Mucosa of gallbladder (tissue), 1 donor: Measurements from ENCODE around the gene COLEC11. TPM values are rescaled to one million over a fixed set of nuclear protein-coding genes. Genes with fewer than 3 reads are reported as not detected.
A peak's percentile ranks its signal among the peaks of the same experiment; 100 is the strongest.

Experiments
- DNase-seq: peaks from one replicate; pipeline ENCODE4 v3.0.0-alpha.2; 2020; ENCODE audit warnings: low spot score
- total RNA-seq: library from RNA; stranded (reverse); gene quantifications from one replicate; pipeline ENCODE4 v1.2.1, GENCODE V29; 2021
- donor health status: DM: no; HTN: no; CAD: no.

Gene COLEC11
- total RNA-seq, 1 donor from 2014 or later = 79.0 TPM

DNA sequence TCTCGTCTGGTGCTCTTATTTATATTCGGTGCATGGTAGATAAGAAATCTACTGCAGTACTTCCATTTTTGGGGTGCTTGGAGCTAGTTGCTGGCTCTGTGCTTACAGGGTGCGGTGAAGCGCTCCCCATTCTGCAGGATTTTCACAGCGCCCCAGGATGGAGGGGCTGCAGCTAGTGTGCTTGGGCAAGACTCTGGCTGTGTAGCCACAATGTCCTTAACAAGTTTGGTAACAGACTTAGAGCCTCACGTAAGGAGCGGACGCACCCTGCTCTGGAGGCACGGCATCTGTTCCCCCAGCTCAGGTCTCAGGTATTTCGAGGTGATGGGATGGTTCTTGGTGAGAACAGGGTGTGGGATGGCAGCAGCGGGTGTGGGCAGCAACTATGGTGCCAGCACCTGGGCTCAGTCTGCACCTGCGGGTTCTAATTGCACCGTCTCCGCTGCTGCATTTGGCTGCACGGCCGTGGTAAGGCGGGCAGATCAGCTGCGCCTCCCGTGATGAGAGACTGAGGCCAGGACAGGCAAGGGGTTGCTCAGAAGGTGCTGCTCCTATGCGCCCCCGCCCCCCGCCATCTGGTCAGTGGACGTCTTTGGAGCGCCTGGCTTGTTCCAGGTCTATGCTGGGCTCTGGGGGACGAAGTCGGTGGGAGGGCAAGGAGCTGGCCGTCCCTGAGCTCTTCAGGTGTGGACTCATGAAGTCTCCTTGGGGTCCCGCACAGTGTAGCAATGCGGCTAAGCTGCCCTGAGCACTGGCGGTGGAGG lies 43.0 kb downstream of the COLEC11 start:
- no peak for DNase-seq

DNA sequence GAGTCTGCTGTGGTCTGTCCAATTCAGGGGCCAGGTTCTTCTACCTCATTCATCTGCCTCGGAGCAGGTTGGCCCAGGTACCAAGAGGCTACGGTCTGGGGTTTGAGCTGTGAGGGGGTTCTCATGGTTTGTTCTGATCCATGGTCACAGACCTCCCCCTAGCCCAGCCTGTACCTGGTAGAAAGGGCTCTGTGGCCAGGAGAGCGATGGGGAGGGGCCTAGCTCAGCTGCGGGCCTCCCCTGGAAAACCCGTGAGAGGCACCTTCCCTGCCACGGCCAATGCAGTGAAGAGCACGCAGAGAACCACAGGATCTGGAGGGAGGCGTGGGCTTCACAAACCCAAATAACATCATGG lies 43.5 kb downstream of the COLEC11 start:
- no peak for DNase-seq

GRCh38 chr2:3639015-3639630 lies 44.2 kb downstream of the COLEC11 start:
- DNase-seq = no peak

GRCh38 chr2:3639653-3640052 lies 44.7 kb downstream of the COLEC11 start:
- no peak for DNase-seq

GRCh38 chr2:3641181-3641580 lies 46.3 kb downstream of the COLEC11 start:
- DNase-seq = no peak

DNA sequence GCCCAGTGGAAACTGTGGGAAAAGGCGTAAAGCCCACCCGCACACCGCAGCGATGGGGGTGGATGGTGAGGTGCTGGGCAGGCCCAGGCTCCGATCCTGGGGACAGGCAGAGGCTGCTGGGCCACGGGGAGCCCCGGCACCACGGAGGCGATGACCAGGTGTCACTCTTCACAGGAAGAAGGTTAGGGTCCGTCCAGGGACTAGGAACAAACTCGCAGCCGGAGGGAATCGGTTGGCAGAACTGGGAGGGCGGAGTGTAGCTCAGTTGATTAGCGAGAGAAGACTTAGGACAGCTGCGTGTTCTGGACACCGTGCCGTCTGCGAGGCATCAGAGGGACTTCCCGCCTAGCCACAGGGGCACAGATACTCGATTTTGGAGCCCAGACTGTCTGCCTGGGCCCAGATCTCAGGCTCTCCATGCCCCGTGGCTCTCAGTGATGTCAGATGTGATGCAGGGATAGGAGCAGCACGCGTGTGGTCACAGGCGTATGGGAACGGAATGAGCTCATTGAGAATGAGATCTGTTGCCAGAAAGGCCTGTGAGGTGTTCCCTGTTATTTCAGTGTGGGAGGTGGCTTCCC lies 47.0 kb downstream of the COLEC11 start:
- no peak for DNase-seq

GRCh38 chr2:3642521-3643215 lies 47.8 kb downstream of the COLEC11 start:
- DNase-seq = no peak

DNA sequence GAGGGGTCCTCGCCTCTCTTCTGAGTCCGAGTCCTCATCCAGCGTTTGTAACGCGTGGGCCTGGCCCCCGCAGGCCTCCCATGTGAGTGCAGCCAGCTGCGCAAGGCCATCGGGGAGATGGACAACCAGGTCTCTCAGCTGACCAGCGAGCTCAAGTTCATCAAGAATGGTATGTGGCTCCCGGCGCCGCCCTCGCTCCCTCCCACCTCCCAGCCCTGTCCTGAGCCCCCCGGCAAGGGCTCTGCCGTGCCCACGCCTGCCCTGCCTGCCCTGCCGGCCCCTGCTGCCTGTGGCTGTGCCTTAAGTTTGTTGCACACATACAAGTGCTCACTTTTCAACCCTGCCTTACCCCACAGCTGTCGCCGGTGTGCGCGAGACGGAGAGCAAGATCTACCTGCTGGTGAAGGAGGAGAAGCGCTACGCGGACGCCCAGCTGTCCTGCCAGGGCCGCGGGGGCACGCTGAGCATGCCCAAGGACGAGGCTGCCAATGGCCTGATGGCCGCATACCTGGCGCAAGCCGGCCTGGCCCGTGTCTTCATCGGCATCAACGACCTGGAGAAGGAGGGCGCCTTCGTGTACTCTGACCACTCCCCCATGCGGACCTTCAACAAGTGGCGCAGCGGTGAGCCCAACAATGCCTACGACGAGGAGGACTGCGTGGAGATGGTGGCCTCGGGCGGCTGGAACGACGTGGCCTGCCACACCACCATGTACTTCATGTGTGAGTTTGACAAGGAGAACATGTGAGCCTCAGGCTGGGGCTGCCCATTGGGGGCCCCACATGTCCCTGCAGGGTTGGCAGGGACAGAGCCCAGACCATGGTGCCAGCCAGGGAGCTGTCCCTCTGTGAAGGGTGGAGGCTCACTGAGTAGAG lies 48.7 kb downstream of the COLEC11 start:
- DNase-seq = no peak

DNA sequence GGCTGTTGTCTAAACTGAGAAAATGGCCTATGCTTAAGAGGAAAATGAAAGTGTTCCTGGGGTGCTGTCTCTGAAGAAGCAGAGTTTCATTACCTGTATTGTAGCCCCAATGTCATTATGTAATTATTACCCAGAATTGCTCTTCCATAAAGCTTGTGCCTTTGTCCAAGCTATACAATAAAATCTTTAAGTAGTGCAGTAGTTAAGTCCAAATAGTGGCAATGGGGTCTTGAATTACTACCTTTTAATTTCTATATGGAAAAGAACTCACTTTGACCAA lies 49.3 kb downstream of the COLEC11 start:
- no peak for DNase-seq

DNA sequence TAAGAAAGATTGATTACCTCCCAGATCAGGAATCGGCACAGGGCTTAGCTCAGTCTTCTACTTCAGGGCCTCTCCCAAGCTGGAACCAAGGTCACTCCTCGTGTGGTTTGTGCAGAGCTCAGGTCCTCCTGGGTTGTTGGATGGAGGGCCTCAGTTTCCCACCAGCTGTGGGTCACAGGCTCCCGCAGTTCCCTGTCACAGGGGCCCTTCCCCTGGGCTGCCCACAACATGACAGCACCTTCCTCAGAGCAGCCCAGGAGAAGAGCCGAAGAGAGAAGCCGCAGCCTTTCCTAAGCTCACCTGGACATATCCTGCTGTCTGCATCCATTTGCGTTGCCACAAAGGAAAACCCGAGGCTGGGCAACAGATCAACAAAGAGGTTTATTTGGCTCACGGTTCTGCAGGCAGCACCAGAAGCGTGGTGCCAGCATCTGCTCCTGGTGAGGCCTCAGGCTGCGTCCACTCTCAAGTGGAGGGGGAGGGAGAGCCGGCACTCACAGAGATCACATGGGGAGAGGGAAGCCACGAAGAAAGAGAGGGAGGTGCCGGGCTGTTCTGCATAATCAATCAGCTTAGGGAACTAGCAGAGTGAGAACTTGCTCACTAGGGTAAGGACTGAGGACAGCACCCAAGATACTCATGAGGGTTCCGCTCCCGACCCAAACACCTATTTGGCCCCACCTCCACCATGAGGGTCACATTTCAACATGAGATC lies 50.1 kb downstream of the COLEC11 start:
- DNase-seq = no peak

- DNase-seq = no peak
Measured at GRCh38 chr2:3645745-3646389, 51.0 kb downstream of the COLEC11 start.

DNA sequence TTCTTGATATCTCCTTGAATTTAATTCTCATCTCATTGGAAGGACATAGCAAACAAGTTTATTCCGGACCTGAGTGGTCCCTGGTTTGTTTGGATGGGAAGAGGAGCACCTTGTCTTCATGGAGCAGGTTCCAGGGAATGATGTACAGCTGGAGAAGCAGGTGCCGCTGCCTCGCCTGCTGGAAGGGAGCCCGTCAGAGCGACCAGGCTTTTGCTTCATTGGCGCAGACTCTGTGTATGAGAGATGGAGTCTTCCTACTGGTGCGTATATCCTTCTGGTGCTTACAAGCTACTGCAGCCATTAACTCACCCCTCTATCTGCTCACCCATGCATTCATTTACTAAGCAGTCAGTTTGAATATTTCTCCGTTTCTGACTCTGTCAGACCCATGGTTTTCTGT lies 51.5 kb downstream of the COLEC11 start:
- DNase-seq = no peak

GRCh38 chr2:3647246-3647645 lies 52.3 kb downstream of the COLEC11 start:
- DNase-seq = no peak

GRCh38 chr2:3647831-3648651 lies 53.1 kb downstream of the COLEC11 start:
- no peak for DNase-seq

DNA sequence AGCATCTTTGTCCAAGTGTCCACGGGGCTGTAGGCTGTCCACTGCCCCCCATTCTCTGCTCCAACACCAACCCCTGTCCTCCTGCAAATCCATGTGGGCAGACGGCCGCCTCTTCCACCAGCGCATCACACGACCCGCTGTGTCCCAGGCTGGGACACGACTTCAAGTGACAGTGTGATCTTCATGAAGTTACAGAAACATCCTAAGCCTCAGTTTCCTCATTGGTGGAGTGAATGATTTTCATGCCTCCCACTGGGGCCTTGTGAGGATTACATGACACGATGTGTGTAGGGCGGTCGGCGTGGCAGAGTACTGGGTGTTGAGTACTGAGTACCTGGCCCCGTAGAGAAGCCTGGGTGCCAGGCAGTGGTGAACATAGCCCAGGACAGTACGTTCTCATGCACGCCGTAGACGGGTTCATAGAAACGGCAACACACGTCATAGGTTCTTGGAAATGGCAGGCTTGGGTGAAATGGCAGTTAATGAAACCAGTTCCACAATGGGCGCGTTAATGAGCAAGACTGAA lies 53.8 kb downstream of the COLEC11 start:
- DNase-seq = no peak

DNA sequence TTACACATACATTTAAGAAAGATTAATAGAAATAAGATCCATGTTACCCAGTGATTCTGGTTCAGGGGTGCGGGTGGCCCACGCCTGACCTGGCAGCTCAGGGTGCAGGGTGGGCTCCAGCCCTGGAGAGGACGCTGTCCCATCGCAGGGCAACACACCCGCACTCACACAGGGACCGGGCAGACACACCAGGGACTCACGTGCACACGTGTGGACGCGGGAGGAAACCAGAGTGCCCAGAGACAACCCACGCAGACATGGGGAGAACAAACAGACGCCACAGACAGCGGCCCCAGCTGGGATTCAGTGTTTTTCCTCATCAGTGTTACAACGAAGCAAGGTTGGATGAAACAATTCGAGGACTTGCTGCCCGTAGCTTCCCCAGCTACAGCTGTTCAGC lies 54.7 kb downstream of the COLEC11 start:
- peak; percentile 22 for DNase-seq

GRCh38 chr2:3650140-3650920 lies 55.4 kb downstream of the COLEC11 start:
- DNase-seq = no peak

GRCh38 chr2:3651691-3652648 lies 57.1 kb downstream of the COLEC11 start:
- DNase-seq = peak; percentile 48
